Sciatic nerve (tissue), 2 donors: ENCODE data around the gene SMURF2. TPM values are rescaled to one million over a fixed set of nuclear protein-coding genes. Genes with fewer than 3 reads are reported as not detected.
A peak's percentile ranks its signal among the peaks of the same experiment; 100 is the strongest.
"Not testable (repeated sequence)": the region's sequence is repeated elsewhere in the genome, so short reads cannot be mapped to it uniquely, and the experiment has no call there.

ENCODE experiments used
- ATAC-seq: fragments of 200-7000 bp; cut with Tn5 transposase; one replicate; pipeline ENCODE4 v1.9.1; 2020; ENCODE audit warnings: mild to moderate bottlenecking, moderate library complexity
- DNase-seq: peaks from one replicate; pipeline ENCODE4 v3.0.0-alpha.2; 2020; ENCODE audit warnings: low spot score
- intact Hi-C: fragments of 100-400 bp; cut with DNase I; formaldehyde crosslinking; loops from one replicate; pipeline ENCODE4 v1.14.2; 2022
- total RNA-seq: library from RNA; stranded (reverse); fragmentation: NEBNext Ultra II Directional; extraction: Animal tissue kit (Norgen Biotek cat#: 25700); gene quantifications from one replicate; pipeline ENCODE4 v1.2.1, GENCODE V29; 2021
- donor health status: DM: no; HTN: no; CAD: no.
- donor health status: DM: no; HTN: no; CAD: no.

Gene SMURF2
- total RNA-seq, 1 donor from 2014 or later: 29.8 TPM

DNA sequence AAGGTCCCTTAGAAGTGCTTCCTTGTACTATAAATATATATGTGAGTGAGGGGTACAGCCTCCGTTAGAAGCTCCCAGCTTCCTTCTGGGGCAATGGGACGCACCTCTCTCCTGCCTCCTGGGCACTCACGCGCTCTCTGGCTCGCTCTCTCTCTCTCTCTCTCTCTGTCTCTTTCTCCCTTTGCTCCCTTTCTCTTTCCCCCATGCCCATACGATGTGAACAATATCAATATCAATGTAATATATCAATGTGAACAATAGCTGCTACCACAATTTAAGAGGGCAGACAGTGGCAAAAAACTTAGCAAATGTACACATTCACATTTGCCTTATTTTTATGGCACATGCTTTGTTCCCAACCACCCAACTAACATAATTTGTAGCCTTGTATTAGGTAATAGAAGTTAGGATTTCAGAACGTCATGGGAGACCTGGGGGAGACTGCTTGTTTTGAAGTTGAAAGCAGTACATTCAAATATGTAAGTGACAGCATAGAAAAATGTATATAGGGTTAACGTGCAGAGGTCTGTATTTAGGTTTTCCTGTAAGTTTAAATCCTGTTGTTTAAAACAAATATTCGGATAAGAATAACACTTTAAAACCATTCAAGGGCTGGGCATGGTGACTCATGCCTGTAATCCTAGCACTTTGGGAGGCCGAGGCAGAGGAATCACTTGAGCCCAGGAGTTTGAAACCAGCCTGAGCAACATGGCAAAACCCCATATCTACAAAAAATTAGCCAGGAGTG, 8.9 kb upstream of the SMURF2 start:
- intact Hi-C loops, ATAC-seq, DNase-seq: not testable (repeated sequence)

GRCh38 chr17:64667807-64668721, 6.0 kb upstream of the SMURF2 start:
- intact Hi-C loops: not testable (repeated sequence)

DNA sequence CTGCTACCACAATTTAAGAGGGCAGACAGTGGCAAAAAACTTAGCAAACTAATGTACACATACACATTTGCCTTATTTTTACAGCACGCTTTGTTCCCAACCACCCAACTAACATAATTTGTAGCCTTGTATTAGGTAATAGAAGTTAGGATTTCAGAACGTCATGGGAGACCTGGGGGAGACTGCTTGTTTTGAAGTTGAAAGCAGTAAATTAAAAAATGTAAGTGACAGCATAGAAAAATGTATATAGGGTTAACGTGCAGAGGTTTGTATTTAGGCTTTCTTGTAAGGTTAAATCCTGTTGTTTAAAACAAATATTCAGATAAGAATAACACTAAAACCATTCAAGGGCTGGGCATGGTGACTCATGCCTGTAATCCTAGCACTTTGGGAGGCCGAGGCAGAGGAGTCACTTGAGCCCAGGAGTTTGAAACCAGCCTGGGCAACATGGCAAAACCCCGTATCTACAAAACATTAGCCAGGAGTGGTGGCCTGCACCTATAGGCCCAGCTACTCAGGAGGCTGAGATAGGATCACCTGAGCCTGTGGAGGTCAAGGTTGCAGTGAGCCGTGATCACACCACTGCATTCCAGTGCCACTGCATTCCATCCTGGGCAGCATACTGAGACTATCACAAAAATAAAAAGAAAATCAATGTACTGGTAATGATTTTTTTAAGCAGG, 2.3 kb upstream of the SMURF2 start:
- intact Hi-C loops, DNase-seq, ATAC-seq: not testable (repeated sequence)

More at GRCh38 chr17:64667807-64668721, 6.0 kb upstream of the SMURF2 start:
- not testable (repeated sequence) for ATAC-seq, DNase-seq

DNA sequence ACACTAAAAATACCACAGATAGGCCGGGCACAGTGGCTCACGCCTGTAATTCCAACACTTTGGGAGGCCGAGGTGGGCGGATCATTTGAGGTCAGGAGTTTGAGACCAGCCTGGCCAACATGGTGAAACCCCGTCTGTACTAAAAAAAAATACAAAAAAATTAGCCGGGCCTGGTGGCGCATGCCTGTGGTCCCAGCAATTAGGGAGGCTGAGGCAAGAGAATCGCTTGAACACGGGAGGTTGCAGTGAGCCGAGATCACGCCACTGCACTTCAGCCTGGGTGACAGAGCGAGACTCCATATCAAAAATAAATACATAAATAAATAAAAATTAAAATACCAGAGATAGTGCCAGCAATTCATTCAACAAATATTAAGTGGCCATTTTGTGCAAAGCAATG, 1.7 kb upstream of the SMURF2 start:
- intact Hi-C loops, ATAC-seq, DNase-seq: not testable (repeated sequence)

GRCh38 chr17:64662774-64663367, 764 bp upstream of the SMURF2 start:
- no peak for ATAC-seq
- intact Hi-C loops: no loop called here
- no peak for DNase-seq

DNA sequence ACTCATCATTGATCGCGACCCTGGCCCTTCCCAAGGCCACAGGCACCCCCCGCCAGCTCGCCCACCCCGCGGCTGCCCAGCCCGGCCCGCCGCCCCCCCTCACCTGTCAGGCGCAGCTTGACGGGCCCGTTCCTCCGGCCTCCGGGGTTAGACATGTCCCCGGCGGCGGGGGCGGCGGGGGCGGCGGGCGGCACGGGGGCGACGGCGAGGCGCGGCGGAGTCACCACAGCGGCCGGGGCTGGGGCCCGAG, 456 bp downstream of the SMURF2 start:
- ATAC-seq: peak; percentile 9
- DNase-seq: peak; percentile 66
- intact Hi-C loops: no loop called here

DNA sequence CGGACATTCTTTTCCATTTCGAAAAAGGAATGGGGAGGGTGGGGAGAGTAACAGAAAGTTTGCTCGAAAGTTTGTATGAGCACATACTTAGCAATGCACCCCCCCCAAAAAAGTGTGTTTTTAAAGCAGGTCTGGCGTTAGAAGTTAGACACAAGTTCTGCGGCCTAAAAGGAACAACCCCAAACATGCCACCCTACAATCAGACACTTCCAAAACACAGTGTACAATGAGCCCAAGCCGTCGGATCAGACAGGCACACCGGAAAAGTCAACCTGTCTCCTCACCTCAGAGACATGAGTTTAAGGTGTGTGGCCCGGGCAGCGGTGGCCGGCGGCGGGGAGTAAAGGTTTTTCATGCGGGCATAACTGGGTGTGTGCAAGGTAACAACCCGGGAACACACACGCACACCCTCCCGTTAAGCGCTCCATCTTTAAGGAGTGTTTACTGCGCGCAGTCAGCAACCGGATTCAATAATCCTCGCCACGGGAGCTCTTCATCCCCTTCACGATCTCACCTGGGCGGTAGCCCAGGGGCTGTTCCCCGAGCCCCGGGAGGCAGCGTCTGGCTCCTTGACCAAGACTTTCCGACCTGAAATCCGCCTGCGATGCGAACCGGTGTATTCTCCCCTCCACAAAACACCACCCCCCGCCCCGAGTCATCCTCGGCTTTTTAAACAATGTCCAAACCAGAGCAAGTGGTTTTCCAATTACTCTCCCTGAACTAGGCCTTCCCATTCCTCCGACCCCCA, 955 bp downstream of the SMURF2 start:
- ATAC-seq: peak; percentile 32
- DNase-seq, intact Hi-C loops: not testable (repeated sequence)

GRCh38 chr17:64660195-64660977, 1.7 kb downstream of the SMURF2 start:
- DNase-seq, intact Hi-C loops, ATAC-seq: not testable (repeated sequence)

DNA sequence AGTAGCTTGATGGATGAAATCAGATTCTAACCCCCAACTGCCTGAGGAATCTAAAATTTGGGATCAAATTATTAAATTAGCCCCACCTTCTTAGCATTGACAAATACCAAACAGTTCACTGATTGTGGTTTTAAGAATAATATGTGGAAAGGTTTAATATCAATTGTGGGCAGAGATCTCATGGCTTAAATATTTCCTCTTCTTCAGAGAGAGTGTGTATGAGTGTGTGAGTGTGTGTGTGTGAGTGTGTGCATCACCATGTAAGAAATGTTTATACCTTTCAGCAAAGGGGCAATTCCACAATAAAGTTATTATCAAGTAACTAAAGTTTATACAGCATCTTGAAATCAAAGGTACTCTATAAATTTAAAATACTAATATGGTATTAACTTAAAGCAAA, 3.2 kb downstream of the SMURF2 start:
- DNase-seq (no peak), ATAC-seq (no peak)
- intact Hi-C loops: no loop called here

GRCh38 chr17:64657610-64658125, 4.4 kb downstream of the SMURF2 start:
- ATAC-seq (no peak), DNase-seq (no peak)
- intact Hi-C loops: no loop called here

DNA sequence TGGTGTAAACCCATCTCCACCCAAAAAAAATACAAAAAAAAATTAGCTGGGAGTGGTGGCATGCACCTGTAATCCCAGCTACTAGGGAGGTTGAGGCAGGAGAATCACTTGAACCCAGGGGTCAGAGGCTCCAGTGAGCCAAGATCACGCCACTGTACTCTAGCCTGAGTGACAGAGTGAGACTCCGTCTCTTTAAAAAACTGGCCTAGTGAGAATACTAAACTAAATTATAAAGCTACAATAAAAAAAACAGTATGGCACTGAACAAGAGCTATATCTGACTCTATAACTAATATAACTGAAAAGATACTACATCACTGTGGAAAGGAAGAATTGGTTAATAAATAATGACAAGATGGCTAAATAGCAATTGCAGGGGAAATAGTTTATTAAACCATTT, 6.4 kb downstream of the SMURF2 start:
- DNase-seq: no peak
- intact Hi-C loops: no loop called here

DNA sequence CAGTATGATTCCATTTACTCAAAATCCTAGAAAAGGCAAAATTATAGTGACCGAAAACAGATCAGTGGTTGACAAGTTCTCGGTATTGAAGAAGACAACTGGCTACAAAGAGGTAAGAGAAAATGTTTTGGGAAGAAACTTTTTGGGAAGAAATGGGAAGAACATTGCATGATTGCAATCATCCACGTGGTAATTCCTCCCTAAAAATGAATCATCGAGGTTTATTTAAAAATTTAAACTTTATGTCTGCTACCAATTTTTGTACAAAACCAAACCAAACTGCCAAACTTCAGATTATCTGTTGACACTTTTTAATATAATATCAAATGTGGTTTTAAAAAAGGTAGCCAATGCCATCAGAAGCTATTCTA, 8.1 kb downstream of the SMURF2 start:
- no peak for ATAC-seq
- intact Hi-C loops: no loop called here
- no peak for DNase-seq

More for the DNA sequence above, 6.4 kb downstream of the SMURF2 start:
- no peak for ATAC-seq

DNA sequence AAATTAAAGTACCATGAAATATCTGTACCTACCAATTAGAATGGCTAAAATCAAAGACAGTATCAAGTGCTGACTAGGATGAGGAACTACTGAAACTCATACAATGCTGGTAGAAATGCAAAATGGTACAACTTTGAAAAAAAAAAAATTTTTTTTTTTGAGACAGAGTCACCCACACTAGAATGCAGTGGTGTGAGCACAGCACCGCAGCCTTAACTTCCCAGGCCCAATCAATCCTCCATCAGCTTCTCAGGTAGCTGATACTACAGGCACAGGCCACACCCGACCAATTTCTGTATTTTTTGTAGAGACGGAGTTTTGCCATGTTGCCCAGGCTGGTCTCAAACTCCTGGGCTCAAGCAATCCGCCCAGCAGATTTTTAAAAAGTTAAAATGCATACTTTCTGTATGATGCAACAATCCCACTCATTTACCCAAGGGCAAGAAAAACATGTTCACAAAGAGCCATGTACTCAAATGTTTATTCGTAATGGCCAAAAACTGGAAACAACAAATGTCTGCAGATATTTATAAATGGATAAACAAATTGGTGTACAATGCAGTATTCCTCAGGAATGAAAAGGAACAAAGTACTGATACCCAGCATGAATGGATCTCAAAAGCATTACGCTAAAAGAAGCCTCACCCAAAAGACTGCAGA, 8.7 kb downstream of the SMURF2 start:
- intact Hi-C loops: no loop called here
- ATAC-seq (no peak), DNase-seq (no peak)

- intact Hi-C loops: no loop called here
- DNase-seq: no peak
These were observed 10.2 kb downstream of the SMURF2 start for GRCh38 chr17:64651889-64652288.

GRCh38 chr17:64648234-64648633, 13.9 kb downstream of the SMURF2 start:
- ATAC-seq (no peak), DNase-seq (no peak)
- intact Hi-C loops: no loop called here

More at GRCh38 chr17:64651889-64652288, 10.2 kb downstream of the SMURF2 start:
- ATAC-seq: no peak

GRCh38 chr17:64647817-64648216, 14.3 kb downstream of the SMURF2 start:
- intact Hi-C loops: no loop called here
- no peak for ATAC-seq
- no peak for DNase-seq

- DNase-seq: no peak
- intact Hi-C loops: no loop called here
- ATAC-seq: no peak
These were observed 22.6 kb downstream of the SMURF2 start for GRCh38 chr17:64639516-64639915.
